Bronchial epithelial cell (primary cell): ENCODE results near the gene FGF18. TPM values are rescaled to one million over a fixed set of nuclear protein-coding genes. Genes with fewer than 3 reads are reported as not detected.

Experiments
- DNase-seq: peaks from one replicate; pipeline ENCODE4 v3.0.0-alpha.2; 2010; ENCODE audit warnings: low read depth
- FAIRE-seq: peaks from 2 replicates; lab custom pipeline; 2011; peaks lifted over from hg19 to GRCh38; lab: Jason Lieb, UNC
- H3K27me3 ChIP-seq: 2 replicates; pipeline ENCODE4 v1.5.1; 2011; ENCODE audit warnings: low read length; ENCODE audit not compliant: control insufficient read depth, insufficient read depth
- H3K36me3 ChIP-seq: 2 replicates; pipeline ENCODE4 v1.5.1; 2011; ENCODE audit warnings: low read length; ENCODE audit not compliant: control insufficient read depth, insufficient read depth
- H3K4me3 ChIP-seq: 2 replicates; pipeline ENCODE4 v1.5.1; 2011; ENCODE audit warnings: mild to moderate bottlenecking, low read depth, low read length, control low read depth
- total RNA-seq: library from RNA; depleted of rRNA; stranded (reverse); fragments of >200 nt; gene quantifications from 2 replicates; pipeline ENCODE4 v1.2.1, GENCODE V29; 2014
- TF ChIP-seq, protein P1 (sequence below): IDR thresholded peaks from 2 replicates; pipeline ENCODE4 v1.5.1; 2011; ENCODE audit warnings: mild to moderate bottlenecking, moderate library complexity, low read length, control low read depth, inconsistent platforms; ENCODE audit not compliant: insufficient read depth, severe bottlenecking

FGF18 gene
- total RNA-seq, 1 donor from 2014 or later, result not detected

DNA sequence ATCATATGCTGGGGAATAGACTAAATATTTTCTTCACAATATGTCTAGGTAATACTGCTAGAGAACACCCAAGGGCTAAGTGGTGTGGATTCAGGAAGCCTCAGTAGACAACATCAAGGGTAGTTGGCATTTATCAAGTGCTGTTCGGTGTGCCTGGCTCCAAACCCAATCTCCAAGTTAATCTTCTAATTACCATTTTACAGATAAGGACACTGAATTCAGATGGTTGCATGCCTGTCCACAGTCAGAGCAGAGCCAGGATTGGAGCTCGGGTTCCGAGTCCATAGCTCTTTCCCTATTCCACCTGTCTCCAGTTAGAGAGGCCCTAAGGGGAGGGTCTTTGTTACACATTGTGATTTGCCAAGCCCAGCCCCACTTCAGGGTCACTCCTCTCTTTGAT lies 58.2 kb downstream of the FGF18 start:
- FAIRE-seq (no peak), DNase-seq (no peak)
- Histone ChIP-seq H3K36me3 (no peaks in the 10 kb centered on the region), H3K27me3 (no peaks in the 10 kb centered on the region), H3K4me3 (no peak overlapping the region)
- TF ChIP-seq, protein P1, sequence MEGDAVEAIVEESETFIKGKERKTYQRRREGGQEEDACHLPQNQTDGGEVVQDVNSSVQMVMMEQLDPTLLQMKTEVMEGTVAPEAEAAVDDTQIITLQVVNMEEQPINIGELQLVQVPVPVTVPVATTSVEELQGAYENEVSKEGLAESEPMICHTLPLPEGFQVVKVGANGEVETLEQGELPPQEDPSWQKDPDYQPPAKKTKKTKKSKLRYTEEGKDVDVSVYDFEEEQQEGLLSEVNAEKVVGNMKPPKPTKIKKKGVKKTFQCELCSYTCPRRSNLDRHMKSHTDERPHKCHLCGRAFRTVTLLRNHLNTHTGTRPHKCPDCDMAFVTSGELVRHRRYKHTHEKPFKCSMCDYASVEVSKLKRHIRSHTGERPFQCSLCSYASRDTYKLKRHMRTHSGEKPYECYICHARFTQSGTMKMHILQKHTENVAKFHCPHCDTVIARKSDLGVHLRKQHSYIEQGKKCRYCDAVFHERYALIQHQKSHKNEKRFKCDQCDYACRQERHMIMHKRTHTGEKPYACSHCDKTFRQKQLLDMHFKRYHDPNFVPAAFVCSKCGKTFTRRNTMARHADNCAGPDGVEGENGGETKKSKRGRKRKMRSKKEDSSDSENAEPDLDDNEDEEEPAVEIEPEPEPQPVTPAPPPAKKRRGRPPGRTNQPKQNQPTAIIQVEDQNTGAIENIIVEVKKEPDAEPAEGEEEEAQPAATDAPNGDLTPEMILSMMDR, result no peak

DNA sequence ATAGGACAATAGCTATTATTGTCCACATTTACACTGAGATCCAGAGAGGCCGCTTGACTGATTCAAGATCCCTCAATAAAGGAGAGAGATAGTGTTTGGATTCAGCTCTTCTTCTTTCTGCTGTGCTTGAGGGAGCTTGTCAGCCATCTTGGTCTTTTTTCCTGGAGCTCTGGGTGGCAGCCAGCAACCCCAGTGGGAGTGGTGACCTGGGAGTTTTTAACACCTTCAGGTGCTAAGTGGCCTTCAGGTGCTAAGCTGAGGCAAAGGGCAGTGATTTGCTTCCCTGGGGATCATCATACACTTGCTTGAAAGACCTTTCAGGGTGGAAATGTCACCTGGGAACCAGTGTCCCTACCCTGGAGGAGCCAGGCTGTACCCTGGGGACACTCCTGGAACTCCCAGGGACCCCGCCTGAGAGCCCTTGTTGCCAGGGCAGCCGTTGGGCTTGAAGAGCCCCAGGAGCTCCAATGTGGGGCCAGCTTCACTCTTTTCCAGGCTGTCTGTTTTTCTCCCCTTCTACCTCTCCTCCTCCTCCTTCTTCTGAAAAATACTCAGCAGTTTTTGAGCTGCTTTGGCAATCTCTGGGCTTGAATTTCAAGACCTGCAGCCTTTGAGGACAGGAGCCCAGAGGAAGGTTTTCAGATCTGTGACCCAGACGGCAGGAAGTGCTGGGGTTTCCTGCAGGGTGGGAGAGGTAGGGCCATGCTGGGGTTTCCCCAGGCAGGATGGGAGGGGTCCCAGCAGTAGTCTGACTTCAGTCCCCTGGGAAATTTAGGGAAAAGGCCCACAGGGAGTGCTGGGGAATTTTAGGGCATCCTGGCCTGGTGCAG lies 59.7 kb downstream of the FGF18 start:
- no peaks in the 10 kb centered on the region for H3K27me3 ChIP-seq
- TF ChIP-seq, protein P1, result no peak
- no peak overlapping the region for H3K4me3 ChIP-seq
- no peak for FAIRE-seq
- no peaks in the 10 kb centered on the region for H3K36me3 ChIP-seq
- no peak for DNase-seq

DNA sequence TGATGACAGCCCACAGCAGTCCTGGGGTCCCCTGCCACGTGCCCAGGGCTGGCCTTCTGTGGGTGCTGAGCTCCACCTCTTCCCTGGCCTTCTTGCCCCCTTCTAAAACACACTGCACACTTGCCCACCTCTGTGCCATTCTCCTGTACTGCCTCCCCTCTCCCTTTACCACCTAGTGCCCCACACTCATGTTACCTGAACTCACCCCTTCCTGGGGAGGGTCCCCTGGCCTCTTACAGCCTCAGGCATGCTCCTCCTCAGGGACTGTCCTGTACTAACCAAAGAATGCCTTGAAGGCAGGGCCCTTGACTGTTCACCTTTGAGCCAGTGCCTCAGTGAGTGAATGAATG lies 60.3 kb downstream of the FGF18 start:
- DNase-seq, result no peak
- H3K27me3 ChIP-seq, result no peaks in the 10 kb centered on the region
- no peak for FAIRE-seq
- TF ChIP-seq, protein P1, result no peak
- no peak overlapping the region for H3K4me3 ChIP-seq
- H3K36me3 ChIP-seq, result no peaks in the 10 kb centered on the region

DNA sequence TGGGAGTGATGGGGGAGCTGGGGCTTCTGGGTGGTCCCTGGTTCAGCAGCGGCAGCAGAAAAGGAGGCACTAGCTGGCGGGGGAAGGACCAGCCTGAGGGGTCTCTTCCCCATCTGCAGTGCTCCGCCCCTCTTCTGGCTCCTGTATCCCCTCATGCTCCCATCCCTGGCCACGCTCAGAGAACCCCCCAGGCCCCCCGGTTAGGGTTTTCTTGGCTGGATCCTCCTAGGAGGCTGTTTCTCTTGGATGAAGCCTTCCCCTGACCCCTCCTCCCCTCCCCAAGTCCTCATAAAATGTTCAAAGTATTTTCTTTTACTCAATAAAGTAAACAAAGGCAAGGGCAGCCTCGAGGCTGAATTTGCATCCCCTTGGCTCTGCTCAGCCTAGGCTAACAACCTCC lies 60.8 kb downstream of the FGF18 start:
- DNase-seq, result no peak
- TF ChIP-seq, protein P1, result no peak
- H3K36me3 ChIP-seq, result no peaks in the 10 kb centered on the region
- no peaks in the 10 kb centered on the region for H3K27me3 ChIP-seq
- FAIRE-seq, result no peak
- H3K4me3 ChIP-seq, result no peak overlapping the region

DNA sequence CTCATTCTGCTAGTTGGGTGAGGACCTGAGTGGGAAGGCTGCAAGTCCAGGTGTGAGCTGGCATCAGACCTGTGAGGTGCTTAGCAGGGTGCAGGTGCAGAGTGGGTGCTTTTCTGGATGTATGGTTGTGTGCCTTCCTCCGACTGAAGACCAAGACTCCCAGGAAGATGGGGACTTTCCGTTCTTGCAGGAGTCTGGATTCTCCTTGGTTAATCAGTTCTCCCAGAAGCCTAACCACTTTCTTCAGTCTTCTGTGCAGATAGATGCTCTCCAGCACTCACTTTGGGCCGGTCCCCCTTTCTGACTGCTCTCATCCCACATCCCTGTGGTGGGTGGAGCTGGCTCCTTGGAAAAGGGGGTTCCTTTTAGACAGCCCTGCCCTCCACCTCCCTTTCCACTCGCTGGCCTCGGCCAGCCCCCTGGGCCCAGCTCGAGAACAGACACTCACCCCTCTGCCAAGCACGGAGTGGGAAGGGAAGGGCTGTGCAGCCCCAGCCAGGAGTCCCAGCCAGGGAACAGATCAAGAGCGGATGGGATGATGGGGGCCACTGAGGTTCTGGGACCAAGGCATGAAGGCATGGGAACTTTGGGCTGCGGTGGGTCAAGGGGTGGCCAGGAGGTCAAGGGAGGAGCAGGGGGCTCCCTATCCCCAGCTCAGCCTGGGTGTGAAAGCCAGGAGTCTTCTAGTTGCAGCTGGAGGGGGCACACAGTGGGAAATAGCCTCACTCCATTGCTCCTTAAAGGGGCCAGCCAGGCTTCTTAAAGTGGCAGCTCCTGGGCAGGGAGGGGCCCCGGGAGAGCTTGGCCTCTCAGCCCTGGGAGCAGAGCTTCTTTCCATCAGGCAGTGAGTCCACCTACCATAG lies 62.4 kb downstream of the FGF18 start:
- H3K4me3 ChIP-seq, result no peak overlapping the region
- DNase-seq, result no peak
- TF ChIP-seq, protein P1, result no peak
- no peaks in the 10 kb centered on the region for H3K27me3 ChIP-seq
- no peaks in the 10 kb centered on the region for H3K36me3 ChIP-seq
- FAIRE-seq, result no peak
